HG03439 (cell line): ENCODE measurements around the gene AOPEP.

Experiments used
- ATAC-seq: cut with Tn5 transposase; IDR thresholded peaks from one replicate; pipeline ENCODE4 v1.9.1; 2021; ENCODE audit warnings: mild to moderate bottlenecking, moderate library complexity; ENCODE audit not compliant: unreplicated experiment

Gene AOPEP

GRCh38 chr9:95090023-95090791, 363.7 kb downstream of the AOPEP start:
- ATAC-seq = no peak

- ATAC-seq = no peak
Measured at GRCh38 chr9:95090871-95091577, 364.5 kb downstream of the AOPEP start.

GRCh38 chr9:95091601-95092261, 365.2 kb downstream of the AOPEP start:
- ATAC-seq = no peak

GRCh38 chr9:95092262-95093072, 366.0 kb downstream of the AOPEP start:
- no peak for ATAC-seq

GRCh38 chr9:95093586-95093985, 367.1 kb downstream of the AOPEP start:
- no peak for ATAC-seq

- ATAC-seq = no peak
Measured at GRCh38 chr9:95094002-95094401, 367.5 kb downstream of the AOPEP start.

- no peak for ATAC-seq
Measured at GRCh38 chr9:95095641-95096355, 369.3 kb downstream of the AOPEP start.

GRCh38 chr9:95096381-95096780, 369.9 kb downstream of the AOPEP start:
- no peak for ATAC-seq

- ATAC-seq = no peak
Measured at GRCh38 chr9:95096807-95097206, 370.3 kb downstream of the AOPEP start.

- no peak for ATAC-seq
Measured at GRCh38 chr9:95097279-95097678, 370.8 kb downstream of the AOPEP start.

GRCh38 chr9:95098391-95098921, 372.0 kb downstream of the AOPEP start:
- no peak for ATAC-seq

GRCh38 chr9:95099321-95100070, 373.0 kb downstream of the AOPEP start:
- no peak for ATAC-seq

GRCh38 chr9:95100071-95100627, 373.6 kb downstream of the AOPEP start:
- no peak for ATAC-seq

- no peak for ATAC-seq
Measured at GRCh38 chr9:95101326-95101725, 374.8 kb downstream of the AOPEP start.

GRCh38 chr9:95102001-95102433, 375.5 kb downstream of the AOPEP start:
- ATAC-seq = no peak

- no peak for ATAC-seq
Measured at GRCh38 chr9:95102572-95102971, 376.1 kb downstream of the AOPEP start.

- no peak for ATAC-seq
Measured at GRCh38 chr9:95103281-95103771, 376.8 kb downstream of the AOPEP start.

GRCh38 chr9:95103871-95104580, 377.5 kb downstream of the AOPEP start:
- ATAC-seq = no peak
